Chondrocyte (in vitro differentiated cells): ENCODE measurements around the gene TP53INP2. TPM values are rescaled to one million over a fixed set of nuclear protein-coding genes. Genes with fewer than 3 reads are reported as not detected.
A peak's percentile ranks its signal among the peaks of the same experiment; 100 is the strongest.
"Not testable (repeated sequence)": the region's sequence is repeated elsewhere in the genome, so short reads cannot be mapped to it uniquely, and the experiment has no call there.

Source experiments
- DNase-seq: peaks from one replicate; pipeline ENCODE4 v3.0.0; 2021; ENCODE audit warnings: mixed read lengths, low spot score
- H3K27ac Mint-ChIP-seq: one replicate; pipeline ENCODE4 v1.8.0; 2021; ENCODE audit warnings: mild to moderate bottlenecking, moderate library complexity, mixed read lengths; ENCODE audit not compliant: unreplicated experiment
- H3K27me3 Mint-ChIP-seq: 2 replicates; pipeline ENCODE4 v1.8.0; 2021; ENCODE audit warnings: low read depth, mixed read lengths
- H3K36me3 Mint-ChIP-seq: 2 replicates; pipeline ENCODE4 v1.8.0; 2021; ENCODE audit warnings: low read depth, mixed read lengths
- H3K4me1 Mint-ChIP-seq: 2 replicates; pipeline ENCODE4 v1.8.0; 2021; ENCODE audit warnings: low read depth, mild to moderate bottlenecking, mixed read lengths
- H3K4me3 Mint-ChIP-seq: one replicate; pipeline ENCODE4 v1.8.0; 2021; ENCODE audit warnings: mild to moderate bottlenecking, moderate library complexity, mixed read lengths; ENCODE audit not compliant: unreplicated experiment
- H3K9me3 Mint-ChIP-seq: 2 replicates; pipeline ENCODE4 v1.8.0; 2021; ENCODE audit warnings: low read depth, mixed read lengths
- CTCF ChIP-seq: fragments of 200-600 bp; sonication (generic); IDR thresholded peaks from 2 replicates; pipeline ENCODE4 v1.5.0; 2021; ENCODE audit warnings: antibody characterized with exemption, mild to moderate bottlenecking, moderate library complexity
- total RNA-seq: library from RNA; stranded (reverse); gene quantifications from 3 replicates; pipeline ENCODE4 v1.2.1, GENCODE V29; 2021

The TP53INP2 gene
- total RNA-seq, 1 donor from 2014 or later, result 59.8 TPM

- Mint-ChIP-seq H3K27me3 (no peaks in the 10 kb centered on the region), H3K9me3 (no peaks in the 10 kb centered on the region), H3K27ac (peak overlapping the region; percentile 83), H3K36me3 (peaks cover 14% of the 10 kb centered on the region), H3K4me1 (peaks cover 52% of the 10 kb centered on the region), H3K4me3 (peak overlapping the region; percentile 82)
- no peak for TF ChIP-seq CTCF
- no peak for DNase-seq
Measured at GRCh38 chr20:34710861-34711574, 6.9 kb downstream of the TP53INP2 start.

GRCh38 chr20:34711813-34712430, 7.8 kb downstream of the TP53INP2 start:
- Mint-ChIP-seq H3K27ac (peak overlapping the region; percentile 34), H3K9me3 (no peaks in the 10 kb centered on the region), H3K36me3 (peaks cover 14% of the 10 kb centered on the region), H3K4me1 (peaks cover 46% of the 10 kb centered on the region), H3K27me3 (no peaks in the 10 kb centered on the region), H3K4me3 (no peak overlapping the region)
- no peak for TF ChIP-seq CTCF
- no peak for DNase-seq

- no peak for TF ChIP-seq CTCF
- H3K27me3 Mint-ChIP-seq, result no peaks in the 10 kb centered on the region
- H3K9me3 Mint-ChIP-seq, result no peaks in the 10 kb centered on the region
- DNase-seq, result no peak
- no peak overlapping the region for H3K4me3 Mint-ChIP-seq
- peaks cover 46% of the 10 kb centered on the region for H3K4me1 Mint-ChIP-seq
- peaks cover 14% of the 10 kb centered on the region for H3K36me3 Mint-ChIP-seq
- peak overlapping the region; percentile 95 for H3K27ac Mint-ChIP-seq
Measured at GRCh38 chr20:34712525-34713192, 8.5 kb downstream of the TP53INP2 start.

GRCh38 chr20:34713194-34713943, 9.2 kb downstream of the TP53INP2 start:
- Mint-ChIP-seq H3K27ac (peak overlapping the region; percentile 95), H3K4me3 (peak overlapping the region; percentile 44), H3K9me3 (no peaks in the 10 kb centered on the region), H3K27me3 (no peaks in the 10 kb centered on the region), H3K4me1 (peaks cover 40% of the 10 kb centered on the region), H3K36me3 (peaks cover 14% of the 10 kb centered on the region)
- DNase-seq, result no peak
- TF ChIP-seq CTCF, result no peak

GRCh38 chr20:34713944-34714515, 9.9 kb downstream of the TP53INP2 start:
- DNase-seq, H3K9me3 Mint-ChIP-seq, H3K4me3 Mint-ChIP-seq, H3K27me3 Mint-ChIP-seq: not testable (repeated sequence)
- peak overlapping the region; percentile 95 for H3K27ac Mint-ChIP-seq
- H3K36me3 Mint-ChIP-seq, result peaks cover 17% of the 10 kb centered on the region
- H3K4me1 Mint-ChIP-seq, result peaks cover 35% of the 10 kb centered on the region
